K562 (cell line): Measurements from ENCODE around the gene EFNA2. TPM values are rescaled to one million over a fixed set of nuclear protein-coding genes. Genes with fewer than 3 reads are reported as not detected.

Source experiments
- ATAC-seq: fragments of 200-7000 bp; cut with Tn5 transposase; 3 replicates; pipeline ENCODE4 v1.9.1; 2020; ENCODE audit warnings: moderate library complexity
- BruUV-seq: library from RNA; stranded (reverse); fragments of 400-500 nt; replicated peaks from 2 replicates; lab custom pipeline; 2021; lab: Mats Ljungman, UMichigan
- CTCF ChIA-PET: fragments of 300-600 bp; formaldehyde crosslinking; extraction: SDS; loops from one replicate; lab custom pipeline; 2021; ENCODE audit warnings: low intra/inter-chr PET ratio; lab: Yijun Ruan, JAX
- POLR2A ChIA-PET: fragments of 300-600, 350-650 bp; sonication (Branson Sonifier 250); formaldehyde crosslinking; extraction: SDS; loops from one replicate; lab custom pipeline; 2021; ENCODE audit warnings: antibody characterized with exemption, inconsistent platforms; lab: Yijun Ruan, JAX
- DNase-seq, 4 experiments: peaks; one replicate each; pipeline versions ENCODE4 v3.0.0 to v3.0.0-alpha.2; 2011 to 2018; ENCODE audit warnings: low spot score in 3 of 4, mixed read lengths in 3 of 4; ENCODE audit errors: extremely low read depth in 1 of 4
- FAIRE-seq: peaks from 2 replicates; lab custom pipeline; 2011; peaks lifted over from hg19 to GRCh38; lab: Jason Lieb, UNC
- H2AFZ ChIP-seq: 2 replicates; pipeline ENCODE4 v1.6.0; 2011; ENCODE audit warnings: low read depth, low read length, control low read depth, inconsistent platforms
- H3K27ac ChIP-seq: fragments of 200-600 bp; 3 replicates; pipeline ENCODE4 v1.8.0; 2011; ENCODE audit warnings: low read depth, mild to moderate bottlenecking, control low read depth, inconsistent platforms, low read length, moderate library complexity, mixed read lengths; ENCODE audit errors: extremely low read depth
- H3K27me3 ChIP-seq, 2 experiments: fragments of 300-600 bp in 1 of 2; 2 replicates in 1 of 2; 3 replicates in 1 of 2; pipeline versions ENCODE4 v1.6.0 to v1.8.0; 2011; ENCODE audit warnings: inconsistent platforms in 2 of 2, low read length in 2 of 2, mild to moderate bottlenecking in 1 of 2, mixed read lengths in 1 of 2, moderate library complexity in 1 of 2; ENCODE audit not compliant: control insufficient read depth in 2 of 2, insufficient read depth in 2 of 2
- H3K36me3 ChIP-seq: fragments of 300-600 bp; 3 replicates; pipeline ENCODE4 v1.8.0; 2011; ENCODE audit warnings: mild to moderate bottlenecking, low read length, inconsistent platforms; ENCODE audit not compliant: control insufficient read depth, insufficient read depth
- H3K4me1 ChIP-seq, 2 experiments: fragments of 200-600 bp in 1 of 2; replicated peaks in 1 of 2; 2 replicates in 1 of 2; 3 replicates in 1 of 2; pipeline versions ENCODE4 v1.5.1 to v1.8.0; 2011; ENCODE audit warnings: inconsistent platforms in 2 of 2, low read length in 2 of 2, mild to moderate bottlenecking in 1 of 2, mixed read lengths in 1 of 2, moderate library complexity in 1 of 2; ENCODE audit not compliant: control insufficient read depth in 2 of 2, insufficient read depth in 2 of 2
- H3K4me2 ChIP-seq: 2 replicates; pipeline ENCODE4 v1.6.1; 2011; ENCODE audit warnings: low read length, control low read depth, inconsistent platforms, mixed read lengths; ENCODE audit not compliant: insufficient read depth
- H3K4me3 ChIP-seq: fragments of 200-600 bp; sonication (generic), shearing (Covaris generic); 2 replicates; pipeline ENCODE4 v1.5.1; 2016; ENCODE audit warnings: control low read depth, inconsistent platforms
- H3K79me2 ChIP-seq: fragments of 200-600 bp; 3 replicates; pipeline ENCODE4 v1.8.0; 2011; ENCODE audit warnings: low read length, inconsistent platforms; ENCODE audit not compliant: control insufficient read depth, insufficient read depth
- H3K9ac ChIP-seq, 2 experiments: 2 replicates each; pipeline versions ENCODE4 v1.6.0 to v1.6.1; 2011; ENCODE audit warnings: low read depth in 2 of 2, low read length in 2 of 2, control low read depth in 1 of 2, inconsistent platforms in 1 of 2, mild to moderate bottlenecking in 1 of 2, mixed read lengths in 1 of 2; ENCODE audit not compliant: insufficient read depth in 1 of 2
- H3K9me1 ChIP-seq: one replicate; pipeline ENCODE4 v1.6.0; 2011; ENCODE audit warnings: inconsistent platforms, mild to moderate bottlenecking, low read length, moderate library complexity; ENCODE audit not compliant: control insufficient read depth, insufficient read depth
- H3K9me3 ChIP-seq: replicated peaks from 2 replicates; pipeline ENCODE4 v1.5.1; 2011; ENCODE audit warnings: low read depth, low read length, inconsistent platforms; ENCODE audit not compliant: control insufficient read depth, insufficient read depth
- H4K20me1 ChIP-seq: replicated peaks from 2 replicates; pipeline ENCODE4 v1.6.1; 2011; ENCODE audit warnings: low read length, inconsistent platforms, mixed read lengths; ENCODE audit not compliant: control insufficient read depth, insufficient read depth
- BCOR ChIP-seq: fragments of 450-650 bp; IDR thresholded peaks from 2 replicates; pipeline ENCODE4 v1.6.1; 2016
- CEBPG ChIP-seq, 3 experiments: fragments of 200-800 bp in 1 of 3; sonication (Bioruptor generic) in 1 of 3; sonication (generic) in 1 of 3; formaldehyde crosslinking in 1 of 3; IDR thresholded peaks in 2 of 3; conservative IDR thresholded peaks in 1 of 3; 2 replicates each; pipeline versions ENCODE4 v1.6.1 to v1.8.0; 2016 to 2022; ENCODE audit warnings: missing compliant biosample characterization in 2 of 3, missing genetic modification characterization in 2 of 3, mild to moderate bottlenecking in 1 of 3, missing genetic modification reagents in 1 of 3
- COPS2 ChIP-seq: fragments of 450-650 bp; conservative IDR thresholded peaks from 2 replicates; pipeline ENCODE4 v1.6.1; 2016; ENCODE audit warnings: mild to moderate bottlenecking, moderate library complexity
- DMBX1 ChIP-seq: fragments of 250-450 bp; sonication (Bioruptor Pico); IDR thresholded peaks from 2 replicates; pipeline ENCODE4 v1.8.0; 2022; ENCODE audit warnings: inconsistent platforms, mild to moderate bottlenecking, moderate library complexity, borderline replicate concordance
- FIP1L1 ChIP-seq: fragments of 200-400 bp; formaldehyde crosslinking; IDR thresholded peaks from 2 replicates; pipeline ENCODE4 v1.6.1; 2018; ENCODE audit warnings: mild to moderate bottlenecking, low read depth, low read length; ENCODE audit not compliant: poor library complexity, severe bottlenecking
- GTF2F1 ChIP-seq: IDR thresholded peaks from 2 replicates; pipeline ENCODE4 v1.6.1; 2011; ENCODE audit warnings: low read depth, low read length, improper control_type of control experiment
- HDAC3 ChIP-seq: fragments of 450-650 bp; IDR thresholded peaks from 2 replicates; pipeline ENCODE4 v1.6.1; 2018; ENCODE audit warnings: borderline replicate concordance, mild to moderate bottlenecking, moderate library complexity; ENCODE audit not compliant: partially characterized antibody
- HSF4 ChIP-seq: fragments of 250-450 bp; sonication (Bioruptor Pico); IDR thresholded peaks from 2 replicates; pipeline ENCODE4 v2.1.2; 2022; ENCODE audit warnings: mild to moderate bottlenecking, moderate library complexity, borderline replicate concordance
- KDM1A ChIP-seq, 2 experiments: fragments of 450-650 bp; IDR thresholded peaks; 2 replicates each; pipeline ENCODE4 v1.6.1; 2016; ENCODE audit warnings: mild to moderate bottlenecking in 2 of 2
- LEF1 ChIP-seq: fragments of 450-650 bp; IDR thresholded peaks from 2 replicates; pipeline ENCODE4 v1.6.1; 2016; ENCODE audit warnings: mild to moderate bottlenecking
- MLLT1 ChIP-seq, 2 experiments: fragments of 450-650 bp; IDR thresholded peaks; 2 replicates each; pipeline ENCODE4 v1.6.1; 2016
- MTF1 ChIP-seq: fragments of 250-450 bp; sonication (Bioruptor Pico); IDR thresholded peaks from 2 replicates; pipeline ENCODE4 v1.9.0; 2021; ENCODE audit warnings: moderate library complexity, mild to moderate bottlenecking, inconsistent platforms, borderline replicate concordance
- NRF1 ChIP-seq, 2 experiments: fragments of 450-650 bp; IDR thresholded peaks in 1 of 2; conservative IDR thresholded peaks in 1 of 2; 2 replicates each; pipeline ENCODE4 v1.6.1; 2014; ENCODE audit warnings: mild to moderate bottlenecking in 2 of 2
- PTBP1 ChIP-seq: fragments of 200-400 bp; formaldehyde crosslinking; IDR thresholded peaks from 2 replicates; pipeline ENCODE4 v1.6.1; 2017; ENCODE audit warnings: low read depth, low read length
- RBM25 ChIP-seq: fragments of 200-400 bp; formaldehyde crosslinking; IDR thresholded peaks from 2 replicates; pipeline ENCODE4 v1.6.1; 2018; ENCODE audit warnings: low read length, low read depth, moderate library complexity; ENCODE audit not compliant: severe bottlenecking
- RCOR1 ChIP-seq, 2 experiments: IDR thresholded peaks; 2 replicates each; pipeline ENCODE4 v1.6.1; 2012; ENCODE audit warnings: low read depth in 2 of 2, low read length in 2 of 2, borderline replicate concordance in 1 of 2, improper control_type of control experiment in 1 of 2
- SMARCA5 ChIP-seq: fragments of 450-650 bp; IDR thresholded peaks from 2 replicates; pipeline ENCODE4 v1.6.1; 2016
- TRIM28 ChIP-seq: fragments of 450-650 bp; IDR thresholded peaks from 2 replicates; pipeline ENCODE4 v1.6.1; 2017
- ZNF121 ChIP-seq: sonication (generic); formaldehyde crosslinking; conservative IDR thresholded peaks from 2 replicates; pipeline ENCODE4 v1.8.0; 2022; ENCODE audit warnings: missing genetic modification reagents
- ZNF395 ChIP-seq: fragments of 200-800 bp; sonication (Bioruptor generic); IDR thresholded peaks from 2 replicates; pipeline ENCODE4 v1.6.1; 2017; ENCODE audit warnings: missing genetic modification characterization, missing compliant biosample characterization
- WGBS: fragments of 100-300 bp; shearing (Covaris generic); methylation state at CpG from one replicate; pipeline ENCODE4 v1.1.6; 2016; ENCODE audit warnings: low coverage, mixed read lengths; ENCODE audit not compliant: insufficient coverage; ENCODE audit errors: missing lambda C conversion rate; 5-methylcytosine and 5-hydroxymethylcytosine counted together
- in situ Hi-C: fragments of 300-500 bp; cut with MboI; formaldehyde crosslinking; loops from 4 replicates; pipeline ENCODE4 v1.15.0; 2018; ENCODE audit warnings: inconsistent platforms, mixed read lengths
- intact Hi-C: fragments of 100-400 bp; cut with micrococcal nuclease; formaldehyde crosslinking; loops from 2 replicates; pipeline ENCODE4 v1.14.2; 2022
- polyA plus RNA-seq, 8 experiments: library from polyadenylated mRNA; depleted of rRNA in 4 of 8; stranded (reverse) in 5 of 8; unstranded in 3 of 8; fragments of >200 nt; fragmentation: Nextera tagmentation in 2 of 8; fragmentation: Illumina TruSeq in 1 of 8; extraction: Ambion mirVana in 2 of 8; extraction: Trizol in 1 of 8; gene quantifications; 2 replicates each; pipeline versions ENCODE4 v1.2.1 to v1.2.3, GENCODE V29; 2011 to 2014; ENCODE audit warnings: inconsistent platforms in 1 of 8, missing spikeins in 1 of 8
- total RNA-seq, 7 experiments: library from RNA; depleted of rRNA in 6 of 7; stranded (reverse); fragments of >200 nt in 6 of 7; fragmentation: Illumina TruSeq in 2 of 7; extraction: Trizol in 2 of 7; gene quantifications; 2 replicates each; pipeline versions ENCODE4 v1.2.1 to v1.2.3, GENCODE V29; 2011 to 2021; ENCODE audit warnings: low replicate concordance in 1 of 7

The EFNA2 gene
- total and polyA plus RNA-seq, 9 of the 15 experiments (the other 6 are each of a cell fraction or from before 2014, with no cell fraction given), result 0.11 to 0.44 (median 0.15) TPM; not detected in 6

GRCh38 chr19:1317274-1318003 is 31.8 kb downstream of the EFNA2 start:
- no peak overlapping the region for H3K9ac ChIP-seq
- no peaks in the 10 kb centered on the region for H3K79me2 ChIP-seq
- no TSS peak for BruUV-seq
- H3K4me3 ChIP-seq, result no peak overlapping the region
- WGBS, result 29% methylated on average over 17 of the region's 17 CpGs
- DNase-seq (no peak), ATAC-seq (no peak), FAIRE-seq (peak; percentile 44)
- H3K27ac ChIP-seq, result no peak overlapping the region
- CTCF ChIA-PET, result no interaction called here
- no peak overlapping the region for H2AFZ ChIP-seq
- no peaks in the 10 kb centered on the region for H3K36me3 ChIP-seq
- H3K4me1 ChIP-seq, result peaks cover 2 to 65% of the 10 kb centered on the region in 2 experiments; a peak in 4 of 5 replicates
- POLR2A ChIA-PET, result interaction anchor here (0.5 to 1.3 kb wide), 7 partner anchors 8 to 125 kb away, joined by 3 to 5 read pairs (median 4); partner anchors contain the start of gene FAM174C
- no peaks in the 10 kb centered on the region for H3K9me3 ChIP-seq
- H4K20me1 ChIP-seq, result peaks cover 3% of the 10 kb centered on the region; the same call in 1 of the 2 replicates
- in situ Hi-C loops (no loop called here), intact Hi-C loops (loop anchor here (2.0 kb wide), 1 partner anchor 55 kb away; no protein-coding TSS in a partner anchor)
- H3K4me2 ChIP-seq, result no peak overlapping the region
- no peaks in the 10 kb centered on the region for H3K27me3 ChIP-seq
- no peaks in the 10 kb centered on the region for H3K9me1 ChIP-seq
- peak; percentile 64; the same call in 1 of the 2 replicates for TF ChIP-seq ZNF121 (CRISPR knock-in tag)
- peak; percentile 77; the same call in 1 of the 2 replicates for TF ChIP-seq PTBP1
- TF ChIP-seq GTF2F1, result no peak
- peak; percentile 94 for TF ChIP-seq RBM25
- TF ChIP-seq COPS2, result no peak
- TF ChIP-seq SMARCA5, result peak; percentile 86; the same call in 1 of the 2 replicates
- peak; percentile 85 for TF ChIP-seq BCOR
- no peak for TF ChIP-seq DMBX1 (CRISPR knock-in tag)
- no peak for TF ChIP-seq NRF1 (conservative IDR thresholded peaks at IDR 0.05 in 1 of 2, IDR thresholded peaks at IDR 0.05 in 1 of 2)
- no peak for TF ChIP-seq CEBPG (CRISPR knock-in tag; IDR thresholded peaks at IDR 0.05)
- TF ChIP-seq CEBPG (tag; conservative IDR thresholded peaks at IDR 0.05 in 1 of 2, IDR thresholded peaks at IDR 0.05 in 1 of 2), result no peak
- TF ChIP-seq RCOR1 (IDR thresholded peaks at IDR 0.05; ENCODE audit: borderline replicate concordance in 1 of 2, low read depth in 2 of 2, low read length in 2 of 2), result 0 out of 4 replicates have a peak, but pooled peaks of 1 of the 2 experiments have one; percentile 41
- no peak for TF ChIP-seq ZNF395 (CRISPR knock-in tag)
- no peak for TF ChIP-seq LEF1
- no peak for TF ChIP-seq HSF4
- peak; percentile 49 to 57; a peak in 3 of 4 replicates for TF ChIP-seq KDM1A (IDR thresholded peaks at IDR 0.05)
- TF ChIP-seq MLLT1 (IDR thresholded peaks at IDR 0.05), result no peak
- no peak for TF ChIP-seq FIP1L1
- TF ChIP-seq TRIM28, result no peak
- no peak for TF ChIP-seq HDAC3
- no peak for TF ChIP-seq MTF1 (CRISPR knock-in tag)
